Esophagus squamous epithelium (tissue), 5 donors: ENCODE data around the gene PRICKLE3. TPM values are rescaled to one million over a fixed set of nuclear protein-coding genes. Genes with fewer than 3 reads are reported as not detected.

Experiments used
- DNase-seq: peaks from one replicate; lab custom pipeline; 2025; lab: John Stamatoyannopoulos, UW
- H3K27ac ChIP-seq, 4 donors: fragments of 200-600 bp; sonication (generic); one replicate each; pipeline ENCODE4 v1.5.1; 2016 to 2019; ENCODE audit warnings: mild to moderate bottlenecking in 1 of 4
- H3K27me3 ChIP-seq, 4 donors: fragments of 200-600 bp; sonication (generic); 1 replicate in 3 of 4; 2 replicates in 1 of 4; pipeline versions ENCODE4 v1.5.1 to v1.6.0; 2017 to 2021; ENCODE audit warnings: antibody characterized with exemption in 1 of 4
- H3K36me3 ChIP-seq, 3 donors: fragments of 200-600 bp; sonication (generic); one replicate each; pipeline ENCODE4 v1.5.1; 2016 to 2019
- H3K4me1 ChIP-seq, 3 donors: fragments of 200-600 bp; sonication (generic); one replicate each; pipeline ENCODE4 v1.5.1; 2017 to 2019
- H3K4me3 ChIP-seq, 4 donors: fragments of 200-600 bp; sonication (generic); 1 replicate in 3 of 4; 2 replicates in 1 of 4; pipeline ENCODE4 v1.5.1; 2016 to 2019; ENCODE audit warnings: mild to moderate bottlenecking in 2 of 4, moderate library complexity in 1 of 4
- H3K9me3 ChIP-seq, 3 donors: fragments of 200-600 bp; sonication (generic); one replicate each; pipeline ENCODE4 v1.5.1; 2016 to 2019
- POLR2A ChIP-seq, 4 donors: fragments of 450-650 bp; IDR thresholded peaks; one replicate each; pipeline ENCODE4 v1.6.1; 2017; ENCODE audit warnings: antibody characterized with exemption in 4 of 4, mild to moderate bottlenecking in 4 of 4, moderate library complexity in 3 of 4
- WGBS, 2 donors: methylation state at CpG; one replicate each; pipeline ENCODE4 v1.1.5; 2018; 5-methylcytosine and 5-hydroxymethylcytosine counted together
- intact Hi-C: fragments of 100-400 bp; cut with DNase I; formaldehyde crosslinking; loops from one replicate; pipeline ENCODE4 v1.15.0; 2022
- total RNA-seq, 4 donors: library from RNA; depleted of rRNA; stranded (reverse); fragments of >200 nt; gene quantifications; one replicate each; pipeline ENCODE4 v1.1.0, GENCODE V29; 2016
- TF ChIP-seq, protein P1 (sequence below), 6 experiments: fragments of 450-650 bp in 4 of 6; fragments of 200-600 bp in 2 of 6; sonication (generic) in 2 of 6; IDR thresholded peaks; one replicate each; pipeline ENCODE4 v1.5.1; 2016 to 2019; ENCODE audit warnings: antibody characterized with exemption in 6 of 6, mild to moderate bottlenecking in 4 of 6, moderate library complexity in 4 of 6
- donor health status: DM: yes; HTN: yes; CAD: no.

Gene PRICKLE3
- total RNA-seq, 4 donors from 2014 or later: 15.7 to 33.8 (median 19.9) TPM

GRCh38 chrX:49203536-49203935, 17.4 kb upstream of the PRICKLE3 start:
- Histone ChIP-seq H3K36me3 (no peaks in the 10 kb centered on the region), H3K9me3 (no peaks in the 10 kb centered on the region), H3K27me3 (no peaks in the 10 kb centered on the region), H3K4me1 (peaks cover 0 to 8% (median 3%) of the 10 kb centered on the region in 3 donors), H3K4me3 (no peak overlapping the region), H3K27ac (no peak overlapping the region)
- TF ChIP-seq POLR2A (IDR thresholded peaks at IDR 0.05): no peak
- TF ChIP-seq, protein P1, sequence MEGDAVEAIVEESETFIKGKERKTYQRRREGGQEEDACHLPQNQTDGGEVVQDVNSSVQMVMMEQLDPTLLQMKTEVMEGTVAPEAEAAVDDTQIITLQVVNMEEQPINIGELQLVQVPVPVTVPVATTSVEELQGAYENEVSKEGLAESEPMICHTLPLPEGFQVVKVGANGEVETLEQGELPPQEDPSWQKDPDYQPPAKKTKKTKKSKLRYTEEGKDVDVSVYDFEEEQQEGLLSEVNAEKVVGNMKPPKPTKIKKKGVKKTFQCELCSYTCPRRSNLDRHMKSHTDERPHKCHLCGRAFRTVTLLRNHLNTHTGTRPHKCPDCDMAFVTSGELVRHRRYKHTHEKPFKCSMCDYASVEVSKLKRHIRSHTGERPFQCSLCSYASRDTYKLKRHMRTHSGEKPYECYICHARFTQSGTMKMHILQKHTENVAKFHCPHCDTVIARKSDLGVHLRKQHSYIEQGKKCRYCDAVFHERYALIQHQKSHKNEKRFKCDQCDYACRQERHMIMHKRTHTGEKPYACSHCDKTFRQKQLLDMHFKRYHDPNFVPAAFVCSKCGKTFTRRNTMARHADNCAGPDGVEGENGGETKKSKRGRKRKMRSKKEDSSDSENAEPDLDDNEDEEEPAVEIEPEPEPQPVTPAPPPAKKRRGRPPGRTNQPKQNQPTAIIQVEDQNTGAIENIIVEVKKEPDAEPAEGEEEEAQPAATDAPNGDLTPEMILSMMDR (IDR thresholded peaks at IDR 0.05): no peak
- no peak for DNase-seq
- WGBS, 2 donors: 56 to 59% methylated on average over 3 of the region's 3 CpGs
- intact Hi-C loops: no loop called here

DNA sequence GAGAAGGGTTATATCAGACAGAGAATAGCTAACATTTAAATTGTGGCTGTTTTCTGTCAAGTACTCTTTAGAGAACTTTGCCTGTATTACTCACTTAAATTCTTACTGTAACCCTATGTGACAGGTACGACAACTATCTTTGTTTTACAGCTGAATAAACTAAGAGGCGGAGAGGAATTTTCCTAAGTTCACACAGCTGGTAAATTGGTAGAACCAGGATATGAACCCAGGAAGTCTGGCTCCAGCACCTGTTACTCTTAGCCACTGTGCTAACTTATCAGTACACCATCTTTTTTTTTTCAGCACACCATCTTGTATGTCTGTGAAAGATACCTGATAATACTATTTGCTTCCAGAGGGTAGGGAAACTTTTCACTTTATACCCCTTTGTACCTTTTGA, 15.8 kb upstream of the PRICKLE3 start:
- H3K27ac ChIP-seq: no peak overlapping the region
- TF ChIP-seq, protein P1 (IDR thresholded peaks at IDR 0.05): no peak
- no peak for DNase-seq
- H3K36me3 ChIP-seq: no peaks in the 10 kb centered on the region
- no peaks in the 10 kb centered on the region for H3K27me3 ChIP-seq
- no peak overlapping the region for H3K4me3 ChIP-seq
- intact Hi-C loops: no loop called here
- peaks cover 0 to 8% (median 3%) of the 10 kb centered on the region in 3 donors for H3K4me1 ChIP-seq
- WGBS, 2 donors: 72 to 87% methylated on average over 2 of the region's 2 CpGs
- H3K9me3 ChIP-seq: no peaks in the 10 kb centered on the region

GRCh38 chrX:49199906-49200771, 14.0 kb upstream of the PRICKLE3 start, which contains the start of gene SYP:
Gene SYP, minus strand, starts transcription at chrX:49200193. Its CDS starts 7 bp downstream, at chrX:49200186.
- WGBS, 2 donors: 0 to 28% methylated on average over 7 to 22 of the region's 61 CpGs
- H3K4me3 ChIP-seq: peak within 1 kb of the TSS in 3 of 4 donors; percentile 21 to 58 (median 35)
- H3K36me3 ChIP-seq: no peaks in the 10 kb centered on the region
- H3K9me3 ChIP-seq: no peaks in the 10 kb centered on the region
- DNase-seq: peak; percentile 48
- no peaks in the 10 kb centered on the region for H3K27me3 ChIP-seq
- TF ChIP-seq, protein P1 (IDR thresholded peaks at IDR 0.05): peak in 1 of 6 experiments; percentile 26
- peak in 3 of 4 donors; percentile 52 to 66 (median 63) for TF ChIP-seq POLR2A (IDR thresholded peaks at IDR 0.05)
- H3K27ac ChIP-seq: peak within 1 kb of the TSS in 3 of 4 donors; percentile 54 to 66 (median 55)
- intact Hi-C loops: loop anchor here (5.0 kb wide), 1 partner anchor 67 kb away; the partner anchor contains the start of gene PPP1R3F
- peaks cover 0 to 8% (median 3%) of the 10 kb centered on the region in 3 donors for H3K4me1 ChIP-seq

DNA sequence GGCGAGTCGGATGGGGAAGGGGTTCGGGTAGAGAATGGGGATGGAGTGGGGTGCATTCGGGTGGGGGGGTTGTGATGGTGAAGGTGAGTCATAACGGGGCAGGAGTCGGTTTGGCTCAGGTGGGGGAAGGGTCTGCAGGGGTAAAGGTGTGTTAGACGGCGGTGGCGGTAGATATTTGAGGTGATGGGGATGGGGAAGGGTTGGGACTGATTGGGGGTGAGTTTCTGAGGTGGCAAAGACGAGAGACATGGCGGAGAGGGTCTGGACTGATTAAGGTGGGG, 13.1 kb upstream of the PRICKLE3 start:
- H3K4me3 ChIP-seq: no peak overlapping the region
- peaks cover 0 to 8% (median 3%) of the 10 kb centered on the region in 3 donors for H3K4me1 ChIP-seq
- intact Hi-C loops: loop anchor here (5.0 kb wide), 1 partner anchor 68 kb away; the partner anchor contains the start of gene PPP1R3F
- DNase-seq: no peak
- H3K9me3 ChIP-seq: no peaks in the 10 kb centered on the region
- no peaks in the 10 kb centered on the region for H3K27me3 ChIP-seq
- no peak overlapping the region for H3K27ac ChIP-seq
- TF ChIP-seq, protein P1 (IDR thresholded peaks at IDR 0.05): no peak
- no peak for TF ChIP-seq POLR2A (IDR thresholded peaks at IDR 0.05)
- no peaks in the 10 kb centered on the region for H3K36me3 ChIP-seq
- 5 to 47% methylated on average over 9 to 11 of the region's 11 CpGs for WGBS, 2 donors
